Middle frontal gyrus (tissue), 1 donor: ENCODE results near the gene PCDHGB1.
"Not testable (repeated sequence)": the region's sequence is repeated elsewhere in the genome, so short reads cannot be mapped to it uniquely, and the experiment has no call there.

Source experiments
- DNase-seq: peaks from one replicate; pipeline ENCODE4 v3.0.0-alpha.2; 2015; ENCODE audit warnings: low spot score; ENCODE audit errors: extremely low spot score

PCDHGB1 gene

DNA sequence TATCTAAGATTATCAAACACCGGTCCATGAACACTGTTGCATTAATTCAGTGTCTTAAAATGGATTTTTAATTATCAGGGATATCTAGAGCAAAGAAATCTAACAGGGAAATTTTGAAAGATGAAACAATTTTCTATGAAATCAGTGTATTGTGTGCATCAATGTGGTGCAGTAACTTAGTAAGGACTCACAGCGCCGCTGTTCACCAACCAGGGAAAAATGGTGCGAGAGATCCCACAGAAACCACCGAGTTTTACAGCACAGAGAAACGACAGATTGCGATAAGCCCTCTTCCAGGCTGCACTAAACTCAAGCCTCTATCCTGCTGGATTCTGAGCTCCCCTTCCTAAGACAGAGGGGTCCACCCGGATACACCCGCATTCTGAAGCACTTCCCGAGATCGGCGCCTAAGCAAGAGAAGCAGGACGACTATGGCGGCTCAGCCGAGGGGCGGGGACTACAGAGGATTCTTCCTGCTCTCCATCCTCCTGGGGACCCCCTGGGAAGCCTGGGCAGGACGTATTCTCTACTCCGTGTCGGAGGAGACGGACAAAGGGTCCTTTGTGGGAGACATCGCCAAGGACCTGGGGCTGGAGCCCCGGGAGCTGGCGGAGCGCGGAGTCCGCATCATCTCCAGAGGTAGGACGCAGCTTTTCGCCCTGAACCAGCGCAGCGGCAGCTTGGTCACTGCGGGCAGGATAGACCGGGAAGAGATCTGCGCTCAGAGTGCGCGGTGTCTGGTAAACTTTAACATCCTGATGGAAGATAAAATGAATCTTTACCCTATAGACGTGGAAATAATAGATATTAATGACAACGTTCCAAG lies 32.8 kb downstream of the PCDHGB1 start, which contains the start of gene PCDHGA7:
Gene PCDHGA7, plus strand, starts transcription at position 274 of the 826 bp plus-strand sequence. Its CDS starts 158 bp downstream, at position 432.
- DNase-seq: no peak

DNA sequence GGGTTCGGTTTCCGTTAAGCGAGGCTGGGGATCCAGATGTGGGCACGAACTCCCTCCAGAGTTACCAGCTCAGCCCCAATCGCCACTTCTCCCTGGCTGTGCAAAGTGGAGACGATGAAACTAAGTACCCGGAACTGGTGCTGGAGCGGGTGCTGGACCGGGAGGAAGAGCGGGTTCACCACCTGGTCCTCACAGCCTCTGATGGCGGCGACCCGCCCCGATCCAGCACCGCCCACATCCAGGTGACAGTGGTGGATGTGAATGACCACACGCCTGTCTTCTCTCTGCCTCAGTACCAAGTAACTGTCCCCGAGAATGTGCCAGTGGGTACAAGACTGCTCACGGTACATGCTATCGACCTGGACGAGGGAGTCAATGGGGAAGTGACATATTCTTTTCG lies 33.4 kb downstream of the PCDHGB1 start:
- no peak for DNase-seq

DNA sequence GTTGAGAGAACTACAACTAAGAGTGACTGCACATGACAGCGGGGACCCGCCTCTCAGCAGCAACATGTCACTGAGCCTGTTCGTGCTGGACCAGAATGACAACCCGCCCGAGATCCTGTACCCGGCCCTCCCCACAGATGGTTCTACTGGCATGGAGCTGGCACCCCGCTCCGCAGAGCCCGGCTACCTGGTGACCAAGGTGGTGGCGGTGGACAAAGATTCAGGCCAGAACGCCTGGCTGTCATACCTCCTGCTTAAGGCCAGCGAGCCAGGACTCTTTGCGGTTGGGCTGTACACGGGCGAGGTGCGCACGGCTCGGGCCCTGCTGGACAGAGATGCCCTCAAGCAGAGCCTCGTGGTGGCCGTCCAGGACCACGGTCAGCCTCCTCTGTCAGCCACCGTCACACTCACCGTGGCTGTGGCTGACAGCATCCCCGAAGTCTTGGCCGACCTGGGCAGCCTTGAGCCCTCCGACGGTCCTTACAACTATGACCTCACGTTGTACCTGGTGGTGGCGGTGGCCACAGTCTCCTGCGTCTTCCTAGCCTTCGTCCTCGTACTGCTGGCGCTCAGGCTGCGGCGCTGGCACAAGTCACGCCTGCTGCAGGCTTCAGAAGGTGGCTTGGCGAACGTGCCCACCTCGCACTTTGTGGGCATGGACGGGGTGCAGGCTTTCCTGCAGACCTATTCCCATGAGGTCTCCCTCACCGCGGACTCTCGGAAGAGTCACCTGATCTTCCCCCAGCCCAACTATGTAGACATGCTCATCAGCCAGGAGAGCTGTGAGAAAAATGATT lies 34.8 kb downstream of the PCDHGB1 start:
- no peak for DNase-seq

DNA sequence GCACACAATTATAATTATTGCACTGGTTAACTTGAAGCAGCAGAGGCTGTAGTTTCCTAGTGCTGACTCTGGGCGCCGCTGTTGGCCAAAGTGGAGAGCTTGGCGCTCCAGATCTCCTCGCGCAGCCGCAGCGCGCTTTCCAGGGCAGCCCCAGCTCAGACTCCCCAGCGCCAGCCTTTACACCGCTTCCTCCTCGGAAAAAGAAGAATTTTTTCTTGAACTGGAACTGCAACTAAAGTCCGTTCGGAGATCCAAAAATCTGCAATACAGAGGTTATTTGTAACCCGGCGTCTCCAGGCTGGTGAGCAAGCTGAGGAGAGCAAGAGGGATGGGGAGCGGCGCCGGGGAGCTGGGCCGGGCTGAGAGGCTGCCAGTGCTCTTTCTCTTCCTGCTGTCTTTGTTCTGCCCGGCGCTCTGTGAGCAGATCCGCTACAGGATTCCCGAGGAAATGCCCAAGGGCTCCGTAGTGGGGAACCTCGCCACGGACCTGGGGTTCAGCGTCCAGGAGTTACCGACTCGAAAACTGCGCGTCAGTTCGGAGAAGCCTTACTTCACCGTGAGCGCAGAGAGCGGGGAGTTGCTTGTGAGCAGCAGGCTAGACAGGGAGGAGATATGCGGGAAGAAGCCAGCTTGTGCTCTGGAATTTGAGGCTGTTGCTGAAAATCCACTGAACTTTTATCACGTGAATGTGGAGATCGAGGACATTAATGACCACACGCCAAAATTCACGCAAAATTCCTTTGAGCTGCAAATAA lies 37.8 kb downstream of the PCDHGB1 start, which contains the start of gene PCDHGB4:
Gene PCDHGB4, plus strand, starts transcription at position 142 of the 755 bp plus-strand sequence. Its CDS starts 187 bp downstream, at position 329.
- not testable (repeated sequence) for DNase-seq

DNA sequence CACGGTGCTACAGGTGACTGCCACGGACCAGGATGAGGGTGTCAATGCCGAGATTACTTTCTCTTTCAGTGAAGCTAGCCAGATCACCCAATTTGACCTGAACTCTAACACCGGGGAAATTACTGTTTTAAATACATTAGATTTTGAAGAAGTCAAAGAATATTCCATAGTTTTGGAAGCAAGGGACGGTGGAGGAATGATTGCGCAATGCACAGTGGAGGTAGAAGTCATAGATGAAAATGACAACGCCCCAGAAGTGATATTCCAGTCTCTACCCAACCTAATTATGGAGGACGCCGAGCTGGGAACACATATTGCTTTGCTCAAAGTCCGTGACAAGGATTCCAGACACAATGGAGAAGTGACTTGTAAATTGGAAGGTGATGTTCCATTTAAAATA lies 38.8 kb downstream of the PCDHGB1 start:
- no peak for DNase-seq

DNA sequence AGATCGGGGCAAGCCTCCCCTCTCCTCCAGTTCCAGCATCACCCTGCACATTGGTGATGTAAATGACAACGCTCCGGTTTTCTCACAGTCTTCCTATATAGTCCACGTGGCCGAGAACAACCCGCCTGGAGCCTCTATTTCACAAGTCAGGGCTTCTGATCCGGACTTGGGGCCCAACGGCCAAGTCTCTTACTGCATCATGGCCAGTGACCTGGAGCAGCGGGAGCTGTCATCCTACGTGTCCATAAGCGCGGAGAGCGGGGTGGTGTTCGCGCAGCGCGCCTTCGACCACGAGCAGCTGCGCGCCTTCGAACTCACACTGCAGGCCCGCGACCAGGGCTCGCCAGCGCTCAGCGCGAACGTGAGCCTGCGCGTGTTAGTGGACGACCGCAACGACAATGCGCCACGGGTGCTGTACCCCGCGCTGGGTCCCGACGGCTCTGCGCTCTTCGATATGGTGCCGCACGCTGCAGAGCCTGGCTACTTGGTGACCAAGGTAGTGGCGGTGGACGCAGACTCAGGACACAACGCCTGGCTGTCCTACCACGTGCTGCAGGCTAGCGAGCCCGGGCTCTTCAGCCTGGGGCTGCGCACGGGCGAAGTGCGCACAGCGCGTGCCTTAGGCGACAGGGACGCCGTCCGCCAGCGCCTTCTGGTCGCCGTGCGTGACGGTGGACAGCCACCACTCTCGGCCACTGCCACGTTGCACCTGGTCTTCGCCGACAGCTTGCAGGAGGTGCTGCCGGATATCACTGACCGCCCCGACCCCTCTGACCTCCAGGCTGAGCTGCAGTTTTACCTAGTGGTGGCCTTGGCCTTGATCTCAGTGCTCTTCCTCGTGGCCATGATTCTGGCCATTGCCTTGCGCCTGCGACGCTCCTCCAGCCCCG lies 39.5 kb downstream of the PCDHGB1 start:
- DNase-seq: no peak

DNA sequence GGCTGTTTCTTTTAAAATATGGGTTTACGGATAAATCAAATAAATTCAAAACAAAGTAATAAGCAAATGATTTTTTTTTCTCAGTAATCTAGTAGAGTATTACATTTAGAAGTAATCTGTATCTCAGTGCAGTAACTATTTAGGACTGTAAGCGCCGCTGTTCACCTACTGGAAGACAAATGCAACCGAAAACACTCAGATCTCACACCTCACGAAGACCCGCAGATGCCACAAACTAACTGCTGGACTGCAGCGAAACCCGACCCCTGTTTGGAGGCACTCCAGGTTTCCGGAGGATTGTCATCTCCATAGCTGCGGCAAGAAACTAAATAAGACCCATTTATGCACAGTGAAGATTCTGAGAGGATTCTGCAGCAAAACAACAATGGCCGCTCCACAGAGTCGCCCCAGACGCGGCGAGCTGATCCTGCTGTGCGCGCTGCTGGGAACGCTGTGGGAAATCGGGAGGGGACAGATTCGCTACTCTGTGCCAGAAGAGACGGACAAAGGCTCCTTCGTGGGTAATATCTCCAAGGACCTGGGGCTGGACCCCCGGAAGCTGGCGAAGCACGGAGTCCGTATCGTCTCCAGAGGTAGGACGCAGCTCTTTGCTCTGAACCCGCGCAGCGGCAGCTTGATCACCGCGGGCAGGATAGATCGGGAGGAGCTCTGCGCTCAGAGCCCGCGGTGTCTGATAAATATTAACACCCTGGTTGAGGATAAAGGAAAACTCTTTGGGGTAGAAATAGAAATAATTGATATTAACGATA lies 42.7 kb downstream of the PCDHGB1 start, which contains the start of gene PCDHGA8:
Gene PCDHGA8, plus strand, starts transcription at position 205 of the 770 bp plus-strand sequence. Its CDS starts 181 bp downstream, at position 386.
- no peak for DNase-seq

DNA sequence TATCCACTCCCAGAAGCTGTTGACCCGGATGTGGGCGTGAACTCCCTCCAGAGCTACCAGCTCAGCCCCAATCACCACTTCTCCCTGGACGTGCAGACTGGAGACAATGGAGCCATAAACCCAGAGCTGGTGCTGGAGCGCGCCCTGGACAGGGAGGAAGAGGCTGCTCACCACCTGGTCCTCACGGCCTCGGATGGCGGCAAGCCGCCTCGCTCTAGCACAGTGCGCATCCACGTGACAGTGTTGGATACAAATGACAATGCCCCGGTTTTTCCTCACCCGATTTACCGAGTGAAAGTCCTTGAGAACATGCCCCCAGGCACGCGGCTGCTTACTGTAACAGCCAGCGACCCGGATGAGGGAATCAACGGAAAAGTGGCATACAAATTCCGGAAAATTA lies 43.4 kb downstream of the PCDHGB1 start:
- DNase-seq: no peak

DNA sequence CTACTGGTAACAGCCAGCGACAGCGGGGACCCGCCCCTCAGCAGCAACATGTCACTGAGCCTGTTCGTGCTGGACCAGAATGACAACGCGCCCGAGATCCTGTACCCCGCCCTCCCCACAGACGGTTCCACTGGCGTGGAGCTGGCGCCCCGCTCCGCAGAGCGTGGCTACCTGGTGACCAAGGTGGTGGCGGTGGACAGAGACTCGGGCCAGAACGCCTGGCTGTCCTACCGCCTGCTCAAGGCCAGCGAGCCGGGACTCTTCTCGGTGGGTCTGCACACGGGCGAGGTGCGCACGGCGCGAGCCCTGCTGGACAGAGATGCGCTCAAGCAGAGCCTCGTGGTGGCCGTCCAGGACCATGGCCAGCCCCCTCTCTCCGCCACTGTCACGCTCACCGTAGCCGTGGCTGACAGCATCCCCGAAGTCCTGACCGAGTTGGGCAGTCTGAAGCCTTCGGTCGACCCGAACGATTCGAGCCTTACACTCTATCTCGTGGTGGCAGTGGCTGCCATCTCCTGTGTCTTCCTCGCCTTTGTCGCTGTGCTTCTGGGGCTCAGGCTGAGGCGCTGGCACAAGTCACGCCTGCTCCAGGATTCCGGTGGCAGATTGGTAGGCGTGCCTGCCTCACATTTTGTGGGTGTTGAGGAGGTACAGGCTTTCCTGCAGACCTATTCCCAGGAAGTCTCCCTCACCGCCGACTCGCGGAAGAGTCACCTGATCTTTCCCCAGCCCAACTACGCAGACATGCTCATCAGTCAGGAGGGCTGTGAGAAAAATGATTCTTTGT lies 44.7 kb downstream of the PCDHGB1 start:
- DNase-seq: not testable (repeated sequence)

DNA sequence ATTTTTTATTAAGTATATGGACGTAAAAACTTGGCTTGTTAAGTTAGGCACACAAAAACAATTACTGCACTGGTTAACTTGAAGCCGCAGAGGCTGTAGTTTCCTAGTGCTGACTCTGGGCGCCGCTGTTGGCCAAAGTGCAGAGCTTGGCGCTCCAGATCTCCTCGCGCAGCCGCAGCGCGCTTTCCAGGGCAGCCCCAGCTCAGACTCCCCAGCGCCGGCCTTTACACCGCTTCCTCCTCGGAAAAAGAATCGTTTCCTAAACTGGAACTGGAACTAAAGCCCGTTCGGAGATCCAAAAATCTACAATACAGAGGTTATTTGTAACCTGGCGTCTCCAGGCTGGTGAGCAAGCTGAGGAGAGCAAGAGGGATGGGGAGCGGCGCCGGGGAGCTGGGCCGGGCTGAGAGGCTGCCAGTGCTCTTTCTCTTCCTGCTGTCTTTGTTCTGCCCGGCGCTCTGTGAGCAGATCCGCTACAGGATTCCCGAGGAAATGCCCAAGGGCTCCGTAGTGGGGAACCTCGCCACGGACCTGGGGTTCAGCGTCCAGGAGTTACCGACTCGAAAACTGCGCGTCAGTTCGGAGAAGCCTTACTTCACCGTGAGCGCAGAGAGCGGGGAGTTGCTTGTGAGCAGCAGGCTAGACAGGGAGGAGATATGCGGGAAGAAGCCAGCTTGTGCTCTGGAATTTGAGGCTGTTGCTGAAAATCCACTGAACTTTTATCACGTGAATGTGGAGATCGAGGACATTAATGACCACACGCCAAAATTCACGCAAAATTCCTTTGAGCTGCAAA lies 48.1 kb downstream of the PCDHGB1 start, which contains the start of gene PCDHGB5:
Gene PCDHGB5, plus strand, starts transcription at position 192 of the 796 bp plus-strand sequence. Its CDS starts 181 bp downstream, at position 373.
- not testable (repeated sequence) for DNase-seq

DNA sequence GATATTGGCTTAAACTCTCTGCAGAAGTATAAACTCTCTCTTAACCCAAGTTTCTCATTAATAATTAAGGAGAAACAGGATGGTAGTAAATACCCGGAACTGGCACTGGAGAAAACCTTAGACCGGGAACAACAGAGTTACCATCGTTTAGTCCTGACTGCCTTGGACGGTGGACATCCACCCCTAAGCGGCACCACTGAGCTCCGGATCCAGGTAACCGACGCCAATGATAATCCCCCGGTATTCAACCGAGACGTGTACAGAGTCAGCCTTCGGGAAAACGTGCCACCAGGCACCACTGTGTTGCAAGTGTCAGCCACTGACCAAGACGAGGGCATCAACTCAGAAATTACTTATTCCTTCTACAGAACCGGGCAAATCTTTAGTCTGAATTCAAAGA lies 48.7 kb downstream of the PCDHGB1 start:
- no peak for DNase-seq

DNA sequence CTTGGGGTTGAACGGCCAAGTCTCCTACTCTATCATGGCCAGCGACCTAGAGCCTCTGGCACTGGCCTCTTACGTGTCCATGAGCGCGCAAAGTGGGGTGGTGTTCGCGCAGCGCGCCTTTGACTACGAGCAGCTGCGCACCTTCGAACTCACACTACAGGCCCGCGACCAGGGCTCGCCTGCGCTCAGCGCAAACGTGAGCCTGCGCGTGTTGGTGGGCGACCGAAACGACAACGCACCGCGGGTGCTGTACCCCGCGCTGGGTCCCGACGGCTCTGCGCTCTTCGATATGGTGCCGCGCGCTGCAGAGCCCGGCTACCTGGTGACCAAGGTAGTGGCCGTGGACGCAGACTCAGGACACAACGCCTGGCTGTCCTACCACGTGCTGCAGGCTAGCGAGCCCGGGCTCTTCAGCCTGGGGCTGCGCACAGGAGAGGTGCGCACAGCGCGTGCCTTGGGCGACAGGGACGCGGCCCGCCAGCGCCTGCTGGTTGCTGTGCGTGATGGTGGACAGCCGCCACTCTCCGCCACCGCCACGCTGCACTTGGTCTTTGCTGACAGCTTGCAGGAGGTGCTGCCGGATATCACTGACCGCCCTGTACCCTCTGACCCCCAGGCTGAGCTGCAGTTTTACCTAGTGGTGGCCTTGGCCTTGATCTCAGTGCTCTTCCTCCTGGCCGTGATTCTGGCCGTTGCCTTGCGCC lies 49.8 kb downstream of the PCDHGB1 start:
- DNase-seq: no peak
